GM19467 (cell line): ENCODE measurements around the gene KCNMA1.
"Not testable (repeated sequence)": the region's sequence is repeated elsewhere in the genome, so short reads cannot be mapped to it uniquely, and the experiment has no call there.

Source experiments
- ATAC-seq: cut with Tn5 transposase; IDR thresholded peaks from one replicate; pipeline ENCODE4 v1.9.1; 2021; ENCODE audit warnings: mild to moderate bottlenecking, moderate library complexity; ENCODE audit not compliant: unreplicated experiment

The KCNMA1 gene

GRCh38 chr10:77357185-77357584 lies 280.4 kb downstream of the KCNMA1 start:
- ATAC-seq = no peak

DNA sequence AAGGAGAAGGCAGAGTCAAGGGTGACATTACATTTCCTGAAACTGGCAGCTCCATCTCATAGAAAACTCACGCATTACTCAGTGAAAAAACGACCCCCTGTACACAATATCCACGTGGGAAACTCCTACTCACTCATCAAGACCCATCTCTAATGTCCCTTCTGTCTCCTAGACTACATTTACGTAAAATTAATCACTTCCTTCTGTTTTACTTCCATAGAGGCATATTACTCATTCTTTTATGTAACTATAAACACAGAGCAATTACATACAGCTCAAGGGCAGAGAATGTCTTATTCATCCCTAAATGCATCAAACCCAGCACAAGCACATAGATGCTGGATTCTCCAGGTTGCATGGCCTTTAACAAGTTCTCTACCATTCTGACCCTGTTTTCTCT lies 281.8 kb downstream of the KCNMA1 start:
- no peak for ATAC-seq

DNA sequence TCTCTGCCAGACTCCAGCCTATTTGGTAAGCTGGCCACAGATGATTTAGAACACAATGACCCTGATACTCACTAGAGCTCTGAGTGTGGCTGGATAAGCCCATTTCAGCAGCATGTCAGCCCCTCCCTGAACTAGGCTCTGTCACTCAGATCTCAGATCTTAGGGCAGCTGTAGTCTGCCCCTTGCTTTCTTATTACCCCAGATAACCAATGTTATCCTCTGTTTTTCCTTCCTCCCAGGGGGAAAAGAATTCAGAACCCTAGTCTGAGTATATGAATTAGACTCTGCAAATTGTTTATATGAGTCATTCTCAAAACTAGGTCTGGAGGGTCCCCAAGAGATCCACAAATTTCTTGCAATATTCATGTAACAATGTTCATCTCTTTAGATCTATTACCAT lies 286.2 kb downstream of the KCNMA1 start:
- no peak for ATAC-seq

DNA sequence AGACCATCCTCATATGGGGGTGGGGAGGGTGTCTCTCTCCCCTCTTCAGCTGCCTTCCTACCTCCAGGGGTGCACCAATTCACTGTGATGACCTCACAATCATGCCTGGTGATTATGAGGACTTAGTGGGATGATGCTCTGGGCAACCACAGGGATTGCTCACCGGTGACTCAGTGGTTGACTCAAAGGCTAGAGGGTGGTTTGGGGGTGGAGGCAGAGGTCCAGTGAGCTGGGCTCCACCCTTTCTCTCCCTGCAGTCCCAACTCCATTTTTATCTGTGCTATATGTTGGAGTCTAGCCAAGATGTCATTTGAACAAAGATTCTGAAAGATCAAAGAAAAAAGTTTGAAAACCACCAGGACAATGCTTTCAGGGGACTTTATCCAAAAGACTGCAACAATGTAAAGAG lies 286.9 kb downstream of the KCNMA1 start:
- no peak for ATAC-seq

- ATAC-seq = no peak
Measured at GRCh38 chr10:77350134-77350533, 287.5 kb downstream of the KCNMA1 start.

DNA sequence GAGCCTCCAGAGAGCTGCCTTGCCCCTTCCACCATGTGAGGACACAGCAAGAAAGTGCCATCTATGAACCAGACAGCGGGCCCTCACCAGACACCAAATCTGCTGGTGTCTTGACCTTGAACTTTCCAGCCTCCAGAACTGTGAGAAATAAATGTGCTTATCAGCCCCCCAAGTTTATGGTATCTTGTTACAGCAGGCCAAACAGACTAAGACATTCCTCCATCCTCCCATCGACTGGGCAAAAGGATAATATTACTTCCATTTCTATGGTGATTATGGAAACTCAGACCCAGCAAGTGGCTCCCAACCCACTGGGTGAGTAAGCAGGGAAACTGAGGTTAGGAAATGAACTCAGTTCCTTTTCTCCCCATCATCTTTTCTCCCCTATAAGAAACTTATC lies 288.4 kb downstream of the KCNMA1 start:
- no peak for ATAC-seq

DNA sequence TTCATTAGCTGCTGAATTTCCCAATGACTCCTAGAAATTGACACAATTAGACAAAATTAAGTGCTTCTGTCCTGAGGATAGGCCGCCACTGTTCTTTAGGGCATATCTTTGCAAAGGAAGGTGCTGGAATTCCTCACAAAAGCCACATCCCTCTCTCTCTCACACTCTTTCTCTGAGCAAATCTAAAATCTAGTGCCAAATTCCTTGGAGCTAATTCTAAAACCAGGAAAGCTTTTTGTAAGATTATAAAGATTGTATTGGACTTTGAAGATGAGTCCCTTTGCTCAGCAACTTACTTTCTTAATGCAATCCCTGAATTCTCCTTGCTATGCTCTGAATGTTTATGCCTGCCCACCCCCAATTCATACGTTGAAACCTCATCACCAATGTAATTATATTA lies 288.9 kb downstream of the KCNMA1 start:
- ATAC-seq = no peak

- ATAC-seq = no peak
Measured at GRCh38 chr10:77348082-77348481, 289.5 kb downstream of the KCNMA1 start.

- ATAC-seq = no peak
Measured at GRCh38 chr10:77347052-77347451, 290.6 kb downstream of the KCNMA1 start.

GRCh38 chr10:77341055-77341454 lies 296.6 kb downstream of the KCNMA1 start:
- ATAC-seq = no peak

DNA sequence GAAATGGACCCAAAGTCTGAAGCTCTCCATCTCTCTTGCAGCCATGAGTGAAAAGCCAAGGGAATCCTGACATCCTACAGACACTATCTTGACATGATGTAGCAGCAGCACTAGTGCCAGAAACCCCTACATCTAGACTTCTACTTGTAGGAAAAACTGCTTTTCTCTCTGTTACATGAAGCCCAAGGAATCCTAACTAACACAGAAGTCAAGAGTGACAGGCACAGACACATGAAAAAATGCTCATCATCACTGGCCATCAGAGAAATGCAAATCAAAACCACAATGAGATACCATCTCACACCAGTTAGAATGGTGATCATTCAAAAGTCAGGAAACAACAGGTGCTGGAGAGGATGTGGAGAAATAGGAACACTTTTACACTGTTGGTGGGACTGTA lies 297.7 kb downstream of the KCNMA1 start:
- not testable (repeated sequence) for ATAC-seq

GRCh38 chr10:77339166-77339565 lies 298.4 kb downstream of the KCNMA1 start:
- no peak for ATAC-seq

- no peak for ATAC-seq
Measured at GRCh38 chr10:77338143-77338542, 299.5 kb downstream of the KCNMA1 start.

- no peak for ATAC-seq
Measured at GRCh38 chr10:77334501-77334900, 303.1 kb downstream of the KCNMA1 start.

DNA sequence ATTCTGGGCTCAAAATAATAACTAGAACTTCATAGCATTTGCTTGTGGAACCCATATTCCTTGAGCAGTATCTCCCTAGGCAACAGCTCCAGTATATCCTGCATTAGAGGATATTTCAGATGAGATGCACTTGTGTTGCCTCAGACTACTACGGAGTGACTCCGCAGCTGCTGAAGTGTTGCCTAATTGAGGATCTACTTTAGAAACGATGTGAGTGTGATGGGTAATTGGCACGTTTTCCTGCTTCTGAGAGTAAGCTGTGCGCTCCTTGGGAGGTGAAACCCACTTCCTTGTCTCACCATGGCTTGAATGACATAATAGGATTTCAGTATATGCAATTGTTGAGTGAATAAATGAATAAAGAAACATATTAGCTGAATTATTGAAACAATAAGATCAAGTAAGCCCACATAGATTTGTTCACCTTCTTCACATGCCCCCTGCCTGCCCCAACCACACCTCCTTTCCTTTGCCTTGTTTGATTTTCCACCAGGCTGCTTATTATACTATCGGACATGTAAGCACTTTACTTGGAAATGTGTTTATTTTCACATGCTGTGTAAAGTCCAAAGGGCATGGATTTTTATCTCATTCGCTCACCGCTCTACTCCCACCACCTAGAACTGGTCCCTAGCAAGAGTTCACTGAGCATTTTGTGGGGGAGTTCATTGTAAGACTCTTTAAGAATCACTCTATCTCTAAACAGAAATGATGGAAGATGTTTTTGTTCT lies 303.8 kb downstream of the KCNMA1 start:
- ATAC-seq = no peak

DNA sequence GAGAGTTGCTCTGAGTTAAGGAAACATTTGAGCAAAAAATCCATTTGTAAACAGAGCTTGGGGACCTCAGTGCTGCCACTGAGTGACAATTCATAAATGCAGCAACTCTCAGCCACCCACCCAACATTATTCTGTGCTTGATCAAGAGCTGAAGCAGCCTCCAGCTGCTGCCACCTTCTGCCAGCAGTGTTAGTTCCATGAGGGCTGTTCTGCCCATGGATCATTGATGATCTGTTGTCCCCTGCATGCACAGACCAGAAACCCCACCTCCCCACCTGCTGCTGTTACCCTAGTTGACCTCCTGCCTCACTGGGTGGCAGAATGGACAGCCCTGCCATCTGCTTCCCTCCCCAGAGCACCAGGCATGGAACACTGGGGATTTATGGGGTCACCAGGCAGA lies 305.4 kb downstream of the KCNMA1 start:
- ATAC-seq = no peak

GRCh38 chr10:77328272-77328816 lies 309.3 kb downstream of the KCNMA1 start:
- no peak for ATAC-seq

GRCh38 chr10:77325233-77325537 lies 312.4 kb downstream of the KCNMA1 start:
- no peak for ATAC-seq

DNA sequence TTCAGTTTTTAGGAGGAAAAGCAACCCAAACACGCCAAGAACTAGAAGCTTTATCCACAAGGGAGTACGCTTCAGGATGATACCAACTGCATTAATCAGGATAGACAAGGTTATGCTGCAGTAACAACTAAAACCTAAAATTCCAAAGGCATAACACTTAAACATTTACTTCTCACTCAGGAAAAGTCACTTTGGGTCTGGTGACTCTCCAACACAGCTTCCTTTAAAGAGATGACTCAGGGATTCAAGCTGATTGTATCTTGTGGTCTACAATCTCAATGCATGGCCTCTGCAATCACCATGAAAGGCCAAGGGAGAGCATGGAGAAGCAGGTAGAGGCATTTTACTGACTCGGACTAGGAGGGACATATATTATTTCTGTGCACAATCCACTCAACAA lies 315.8 kb downstream of the KCNMA1 start:
- no peak for ATAC-seq

DNA sequence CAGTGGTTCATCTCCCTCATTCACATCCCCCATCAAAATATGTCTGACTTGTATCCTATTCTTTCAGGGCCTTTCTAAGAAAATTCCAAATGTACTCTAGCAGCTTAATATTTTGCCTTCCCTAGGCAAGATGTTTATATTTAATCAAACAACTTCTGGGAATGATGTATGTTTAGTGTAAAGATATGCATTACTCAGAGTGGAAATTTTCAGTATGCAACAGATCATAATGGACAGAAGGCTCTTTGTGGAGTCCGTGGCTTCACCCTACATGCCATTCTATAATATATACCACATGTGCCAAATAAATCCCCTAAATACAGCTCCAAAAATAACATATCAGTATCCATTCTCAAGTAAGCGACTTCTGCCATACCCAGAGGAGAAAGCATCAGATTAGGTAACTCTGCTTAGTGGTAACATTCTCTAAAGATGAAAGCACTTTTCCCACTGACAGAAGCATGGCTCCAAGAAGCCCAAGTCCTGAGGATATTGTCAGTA lies 316.6 kb downstream of the KCNMA1 start:
- no peak for ATAC-seq

- no peak for ATAC-seq
Measured at GRCh38 chr10:77319557-77319956, 318.1 kb downstream of the KCNMA1 start.

DNA sequence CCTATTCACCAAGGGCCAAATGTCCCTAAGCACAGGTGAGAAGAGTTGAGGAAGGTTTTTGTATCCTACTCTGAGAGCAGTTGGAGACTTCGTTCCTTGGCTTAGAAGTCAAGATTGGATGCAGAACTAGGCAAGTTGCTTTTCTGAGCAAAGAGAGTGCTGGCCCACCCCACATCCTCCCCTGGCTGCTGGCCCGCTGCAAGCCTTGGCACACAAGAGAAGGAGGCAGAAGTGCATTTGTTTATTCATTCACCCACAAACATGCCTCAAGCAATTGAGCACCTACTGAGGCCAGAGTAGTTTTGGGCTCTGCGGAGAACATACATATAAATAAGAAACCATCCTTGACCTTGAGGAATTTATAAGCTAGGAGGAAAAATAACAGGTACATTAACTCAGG lies 318.9 kb downstream of the KCNMA1 start:
- no peak for ATAC-seq

DNA sequence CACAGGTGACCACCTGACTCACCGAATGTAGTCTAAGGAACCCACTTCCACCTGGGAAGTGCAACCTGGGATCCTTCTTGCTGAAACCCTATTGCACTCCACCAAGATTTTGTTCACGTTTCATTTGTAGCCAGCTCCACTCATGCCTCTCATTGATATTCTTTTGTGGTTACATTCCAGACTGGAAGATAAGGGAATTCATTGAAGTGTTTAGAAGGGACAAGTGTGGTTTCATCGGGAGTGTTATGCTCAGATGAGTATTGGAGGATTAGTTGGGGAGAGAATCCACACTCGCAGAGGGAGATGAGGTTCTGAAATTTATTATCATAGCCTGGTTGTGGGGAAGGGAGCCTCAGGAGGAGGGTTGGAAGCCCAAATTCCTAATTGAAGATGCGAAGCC lies 320.4 kb downstream of the KCNMA1 start:
- no peak for ATAC-seq
